Peyer's patch (tissue), 4 donors: ENCODE results near the gene UBE3A. TPM values are rescaled to one million over a fixed set of nuclear protein-coding genes. Genes with fewer than 3 reads are reported as not detected.

Experiments used
- DNase-seq, 3 donors: peaks; one replicate each; pipeline ENCODE4 v3.0.0-alpha.2; 2017 to 2019
- H3K27ac ChIP-seq, 4 donors: fragments of 200-600 bp; sonication (generic); one replicate each; pipeline ENCODE4 v1.5.1; 2016 to 2019
- H3K27me3 ChIP-seq, 2 donors: fragments of 200-600 bp; sonication (generic); one replicate each; pipeline ENCODE4 v1.5.1; 2019
- H3K36me3 ChIP-seq, 3 donors: fragments of 200-600 bp; sonication (generic); one replicate each; pipeline ENCODE4 v1.5.1; 2016 to 2019
- H3K4me1 ChIP-seq, 4 donors: fragments of 200-600 bp; sonication (generic); one replicate each; pipeline ENCODE4 v1.5.1; 2016 to 2019
- H3K4me3 ChIP-seq, 4 donors: fragments of 200-600 bp; sonication (generic); 1 replicate in 3 of 4; 2 replicates in 1 of 4; pipeline ENCODE4 v1.5.1; 2016 to 2019; ENCODE audit warnings: mild to moderate bottlenecking in 1 of 4
- H3K9me3 ChIP-seq, 4 donors: fragments of 200-600 bp; sonication (generic); one replicate each; pipeline ENCODE4 v1.5.1; 2016 to 2019; ENCODE audit warnings: mild to moderate bottlenecking in 1 of 4
- CTCF ChIP-seq, 6 experiments: fragments of 450-650 bp in 4 of 6; fragments of 200-600 bp in 2 of 6; sonication (generic) in 1 of 6; IDR thresholded peaks; one replicate each; pipeline ENCODE4 v1.5.1; 2017 to 2019; ENCODE audit warnings: antibody characterized with exemption in 6 of 6, mild to moderate bottlenecking in 3 of 6, moderate library complexity in 1 of 6
- POLR2A ChIP-seq, 2 donors: fragments of 450-650 bp; IDR thresholded peaks; one replicate each; pipeline ENCODE4 v1.5.1; 2017; ENCODE audit warnings: antibody characterized with exemption in 2 of 2, mild to moderate bottlenecking in 2 of 2, moderate library complexity in 2 of 2
- total RNA-seq, 4 donors: library from RNA; depleted of rRNA; stranded (reverse); fragments of >200 nt; gene quantifications; one replicate each; pipeline ENCODE4 v1.1.0, GENCODE V29; 2016

UBE3A gene
- total RNA-seq, 4 donors from 2014 or later, result 52.9 to 106 (median 95.2) TPM

GRCh38 chr15:25427861-25428260 is 11.0 kb downstream of the UBE3A start:
- H3K27me3 ChIP-seq, result no peaks in the 10 kb centered on the region
- H3K9me3 ChIP-seq, result no peaks in the 10 kb centered on the region
- H3K4me3 ChIP-seq, result no peak overlapping the region
- no peak for TF ChIP-seq CTCF (IDR thresholded peaks at IDR 0.05)
- no peak for TF ChIP-seq POLR2A (IDR thresholded peaks at IDR 0.05)
- no peak for DNase-seq
- H3K36me3 ChIP-seq, result no peaks in the 10 kb centered on the region
- peaks cover 0 to 11% (median 0%) of the 10 kb centered on the region in 4 donors for H3K4me1 ChIP-seq
- no peak overlapping the region for H3K27ac ChIP-seq

- no peak overlapping the region for H3K27ac ChIP-seq
- H3K9me3 ChIP-seq, result no peaks in the 10 kb centered on the region
- no peak for DNase-seq
- TF ChIP-seq POLR2A (IDR thresholded peaks at IDR 0.05) (no peak), CTCF (IDR thresholded peaks at IDR 0.05) (no peak)
- peaks cover 0 to 7% (median 0%) of the 10 kb centered on the region in 4 donors for H3K4me1 ChIP-seq
- no peaks in the 10 kb centered on the region for H3K36me3 ChIP-seq
- no peak overlapping the region for H3K4me3 ChIP-seq
- no peaks in the 10 kb centered on the region for H3K27me3 ChIP-seq
Observed at GRCh38 chr15:25426896-25427610, 11.8 kb downstream of the UBE3A start.

- no peak overlapping the region for H3K4me3 ChIP-seq
- H3K27ac ChIP-seq, result no peak overlapping the region
Observed at GRCh38 chr15:25424073-25424472, 14.8 kb downstream of the UBE3A start.

GRCh38 chr15:25422021-25422420 is 16.8 kb downstream of the UBE3A start:
- DNase-seq, result no peak
- TF ChIP-seq CTCF (IDR thresholded peaks at IDR 0.05) (no peak), POLR2A (IDR thresholded peaks at IDR 0.05) (no peak)
- H3K4me3 ChIP-seq, result no peak overlapping the region
- no peaks in the 10 kb centered on the region for H3K36me3 ChIP-seq
- no peaks in the 10 kb centered on the region for H3K9me3 ChIP-seq
- peaks cover 0 to 4% (median 0%) of the 10 kb centered on the region in 4 donors for H3K4me1 ChIP-seq
- no peaks in the 10 kb centered on the region for H3K27me3 ChIP-seq
- H3K27ac ChIP-seq, result no peak overlapping the region

More at GRCh38 chr15:25424073-25424472, 14.8 kb downstream of the UBE3A start:
- Histone ChIP-seq H3K27me3 (no peaks in the 10 kb centered on the region), H3K4me1 (peaks cover 0 to 5% (median 0%) of the 10 kb centered on the region in 4 donors), H3K9me3 (no peaks in the 10 kb centered on the region), H3K36me3 (no peaks in the 10 kb centered on the region)
- no peak for DNase-seq
- TF ChIP-seq CTCF (IDR thresholded peaks at IDR 0.05) (no peak), POLR2A (IDR thresholded peaks at IDR 0.05) (no peak)

- TF ChIP-seq CTCF (IDR thresholded peaks at IDR 0.05) (no peak), POLR2A (IDR thresholded peaks at IDR 0.05) (no peak)
- no peak for DNase-seq
- Histone ChIP-seq H3K27ac (no peak overlapping the region), H3K4me1 (peaks cover 0 to 2% (median 0%) of the 10 kb centered on the region in 4 donors), H3K4me3 (no peak overlapping the region), H3K9me3 (no peaks in the 10 kb centered on the region), H3K27me3 (no peaks in the 10 kb centered on the region), H3K36me3 (no peaks in the 10 kb centered on the region)
Observed at GRCh38 chr15:25418202-25418601, 20.6 kb downstream of the UBE3A start.
